GM23248 (cell line): Measurements from ENCODE around the gene CYP1A1. TPM values are rescaled to one million over a fixed set of nuclear protein-coding genes. Genes with fewer than 3 reads are reported as not detected.

Source experiments
- DNase-seq: peaks from one replicate; pipeline ENCODE4 v3.0.0-alpha.2; 2015
- H2AFZ ChIP-seq: fragments of 200-600 bp; sonication (generic); 2 replicates; pipeline ENCODE4 v1.6.1; 2016; ENCODE audit warnings: antibody characterized with exemption
- H3F3A ChIP-seq: fragments of 200-600 bp; sonication (generic); 2 replicates; pipeline ENCODE4 v1.6.1; 2016; ENCODE audit warnings: mild to moderate bottlenecking, antibody characterized with exemption, mixed run types; ENCODE audit not compliant: insufficient read depth
- H3K27ac ChIP-seq: fragments of 200-600 bp; sonication (generic); 2 replicates; pipeline ENCODE4 v1.5.1; 2016; ENCODE audit warnings: mild to moderate bottlenecking
- H3K27me3 ChIP-seq: fragments of 200-600 bp; sonication (generic); replicated peaks from 2 replicates; pipeline ENCODE4 v1.6.1; 2016; ENCODE audit warnings: mild to moderate bottlenecking; ENCODE audit not compliant: insufficient read depth
- H3K36me3 ChIP-seq: fragments of 200-600 bp; sonication (generic); 2 replicates; pipeline ENCODE4 v1.6.1; 2016; ENCODE audit warnings: low read depth, mild to moderate bottlenecking
- H3K4me1 ChIP-seq: fragments of 200-600 bp; sonication (generic); 2 replicates; pipeline ENCODE4 v1.6.1; 2016; ENCODE audit warnings: mild to moderate bottlenecking; ENCODE audit not compliant: insufficient read depth
- H3K4me2 ChIP-seq: fragments of 200-600 bp; sonication (generic); one replicate; pipeline ENCODE4 v1.6.1; 2016; ENCODE audit warnings: mild to moderate bottlenecking; ENCODE audit not compliant: unreplicated experiment
- H3K4me3 ChIP-seq: fragments of 200-600 bp; sonication (generic); 2 replicates; pipeline ENCODE4 v1.5.1; 2016; ENCODE audit warnings: mild to moderate bottlenecking
- H3K79me2 ChIP-seq: fragments of 200-600 bp; sonication (generic); 2 replicates; pipeline ENCODE4 v1.6.1; 2016; ENCODE audit warnings: mild to moderate bottlenecking; ENCODE audit not compliant: insufficient read depth
- H3K9ac ChIP-seq: fragments of 200-600 bp; sonication (generic); 2 replicates; pipeline ENCODE4 v1.6.1; 2016; ENCODE audit warnings: mild to moderate bottlenecking
- H3K9me2 ChIP-seq: fragments of 200-600 bp; sonication (generic); 2 replicates; pipeline ENCODE4 v1.6.1; 2016; ENCODE audit warnings: mixed run types, mild to moderate bottlenecking, moderate library complexity; ENCODE audit not compliant: insufficient read depth
- H3K9me3 ChIP-seq: fragments of 200-600 bp; sonication (generic); one replicate; pipeline ENCODE4 v1.6.1; 2017; ENCODE audit warnings: low read depth
- H4K20me1 ChIP-seq: fragments of 200-600 bp; sonication (generic); 2 replicates; pipeline ENCODE4 v1.6.0; 2016; ENCODE audit not compliant: insufficient read depth
- EZH2 ChIP-seq: fragments of 200-600 bp; sonication (generic); IDR thresholded peaks from 2 replicates; pipeline ENCODE4 v1.6.1; 2018; ENCODE audit warnings: antibody characterized with exemption, mild to moderate bottlenecking; ENCODE audit not compliant: insufficient read depth, poor library complexity, severe bottlenecking
- EZH2phosphoT487 ChIP-seq: fragments of 200-600 bp; sonication (generic); IDR thresholded peaks from 2 replicates; pipeline ENCODE4 v1.6.1; 2018; ENCODE audit warnings: antibody characterized with exemption, moderate library complexity, mild to moderate bottlenecking, low read depth; ENCODE audit not compliant: insufficient read depth
- WGBS, 2 experiments: methylation state at CpG; one replicate each; pipeline ENCODE4 v1.1.6; 2015 to 2017; ENCODE audit warnings: low lambda C conversion rate in 2 of 2, low coverage in 1 of 2; ENCODE audit errors: missing lambda C conversion rate in 2 of 2; 5-methylcytosine and 5-hydroxymethylcytosine counted together
- in situ Hi-C: fragments of 300-500 bp; cut with MboI; formaldehyde crosslinking; loops from 2 replicates; pipeline ENCODE4 v1.15.0; 2020
- polyA plus RNA-seq: library from polyadenylated mRNA; unstranded; fragments of >200 nt; fragmentation: Nextera tagmentation; extraction: Ambion mirVana; gene quantifications from 2 replicates; pipeline ENCODE4 v1.2.1, GENCODE V29; 2016
- total RNA-seq: library from RNA; depleted of rRNA; stranded (reverse); fragments of >200 nt; shearing (Covaris generic); gene quantifications from 2 replicates; pipeline ENCODE4 v1.2.3, GENCODE V29; 2014; rRNA removed

CYP1A1 gene, protein sequence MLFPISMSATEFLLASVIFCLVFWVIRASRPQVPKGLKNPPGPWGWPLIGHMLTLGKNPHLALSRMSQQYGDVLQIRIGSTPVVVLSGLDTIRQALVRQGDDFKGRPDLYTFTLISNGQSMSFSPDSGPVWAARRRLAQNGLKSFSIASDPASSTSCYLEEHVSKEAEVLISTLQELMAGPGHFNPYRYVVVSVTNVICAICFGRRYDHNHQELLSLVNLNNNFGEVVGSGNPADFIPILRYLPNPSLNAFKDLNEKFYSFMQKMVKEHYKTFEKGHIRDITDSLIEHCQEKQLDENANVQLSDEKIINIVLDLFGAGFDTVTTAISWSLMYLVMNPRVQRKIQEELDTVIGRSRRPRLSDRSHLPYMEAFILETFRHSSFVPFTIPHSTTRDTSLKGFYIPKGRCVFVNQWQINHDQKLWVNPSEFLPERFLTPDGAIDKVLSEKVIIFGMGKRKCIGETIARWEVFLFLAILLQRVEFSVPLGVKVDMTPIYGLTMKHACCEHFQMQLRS
- total RNA-seq (not detected in 2 replicates), polyA plus RNA-seq (not detected in 2 replicates)

- Histone ChIP-seq H3K79me2 (no peaks in the 10 kb centered on the region), H3K9me2 (no peaks in the 10 kb centered on the region), H4K20me1 (no peaks in the 10 kb centered on the region), H3K4me1 (no peaks in the 10 kb centered on the region), H3K4me2 (peak within 1 kb of the TSS; percentile 80), H3K4me3 (peak within 1 kb of the TSS; percentile 58), H3F3A (no peaks in the 10 kb centered on the region), H3K9me3 (no peaks in the 10 kb centered on the region), H2AFZ (peak within 1 kb of the TSS; percentile 46), H3K27ac (no peak within 1 kb of the TSS), H3K36me3 (no peaks in the 10 kb centered on the region), H3K27me3 (peaks cover 53% of the 10 kb centered on the region), H3K9ac (peak within 1 kb of the TSS; percentile 20; the same call in 1 of the 2 replicates)
- peak; percentile 26 for DNase-seq
- TF ChIP-seq EZH2 (no peak), EZH2phosphoT487 (no peak)
- 18 to 31% methylated on average over 4 to 10 of the region's 10 CpGs for WGBS, 2 experiments
- in situ Hi-C loops = no loop called here
Measured at GRCh38 chr15:74725225-74725774, at the start of gene CYP1A1. Gene CYP1A1 (minus strand): TSS chr15:74725528. CDS start chr15:74723097, 2,431 bp downstream.

- Histone ChIP-seq H3F3A (no peaks in the 10 kb centered on the region), H3K36me3 (no peaks in the 10 kb centered on the region), H3K4me2 (no peak overlapping the region), H3K27me3 (no peaks in the 10 kb centered on the region), H3K4me1 (0 out of 2 replicates have a peak, but pooled peaks cover 5% of the 10 kb centered on the region), H3K9me2 (no peaks in the 10 kb centered on the region), H3K4me3 (no peak overlapping the region), H2AFZ (no peak overlapping the region), H3K79me2 (no peaks in the 10 kb centered on the region), H4K20me1 (no peaks in the 10 kb centered on the region), H3K9me3 (no peaks in the 10 kb centered on the region), H3K9ac (no peak overlapping the region), H3K27ac (no peak overlapping the region)
- peak; percentile 17 for DNase-seq
- in situ Hi-C loops = loop anchor here (5.0 kb wide), 1 partner anchor 179 kb away; no protein-coding TSS in a partner anchor
- TF ChIP-seq EZH2 = no peak
- TF ChIP-seq EZH2phosphoT487 = no peak
- WGBS, 2 experiments = 66 to 69% methylated on average over 5 of the region's 5 CpGs
Measured at GRCh38 chr15:74773731-74774252, 48.5 kb upstream of the CYP1A1 start.

DNA sequence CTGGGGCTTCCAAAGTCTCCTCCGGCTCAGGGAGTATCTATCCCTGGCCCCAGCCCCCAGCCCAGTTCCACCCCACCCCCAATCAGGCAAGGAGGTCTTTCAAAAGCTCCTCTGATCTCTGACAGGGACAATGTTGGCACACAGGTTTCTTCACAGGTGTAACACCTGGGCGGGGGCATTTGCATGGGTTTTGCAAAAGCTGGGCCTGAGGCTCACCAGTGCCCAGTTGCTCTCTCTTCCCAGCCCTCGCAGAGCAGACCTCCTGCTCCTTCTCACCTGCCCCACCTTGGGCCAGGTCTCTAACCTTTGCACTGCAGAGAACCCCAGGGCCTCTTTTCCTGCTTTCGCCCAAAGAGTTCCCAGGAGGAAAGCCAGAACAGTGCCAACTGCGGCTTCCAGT lies 48.0 kb upstream of the CYP1A1 start:
- Histone ChIP-seq H2AFZ (no peak overlapping the region), H3K9me2 (no peaks in the 10 kb centered on the region), H3K27ac (no peak overlapping the region), H3K4me3 (no peak overlapping the region), H3K36me3 (no peaks in the 10 kb centered on the region), H3K27me3 (no peaks in the 10 kb centered on the region), H3K4me2 (no peak overlapping the region), H3K4me1 (0 out of 2 replicates have a peak, but pooled peaks cover 5% of the 10 kb centered on the region), H3K9me3 (no peaks in the 10 kb centered on the region), H3F3A (no peaks in the 10 kb centered on the region), H4K20me1 (no peaks in the 10 kb centered on the region), H3K9ac (no peak overlapping the region), H3K79me2 (no peaks in the 10 kb centered on the region)
- in situ Hi-C loops = loop anchor here (5.0 kb wide), 1 partner anchor 179 kb away; no protein-coding TSS in a partner anchor
- WGBS, 2 experiments = 63 to 78% methylated on average over 5 of the region's 5 CpGs
- DNase-seq = no peak
- TF ChIP-seq EZH2phosphoT487 = no peak
- no peak for TF ChIP-seq EZH2

DNA sequence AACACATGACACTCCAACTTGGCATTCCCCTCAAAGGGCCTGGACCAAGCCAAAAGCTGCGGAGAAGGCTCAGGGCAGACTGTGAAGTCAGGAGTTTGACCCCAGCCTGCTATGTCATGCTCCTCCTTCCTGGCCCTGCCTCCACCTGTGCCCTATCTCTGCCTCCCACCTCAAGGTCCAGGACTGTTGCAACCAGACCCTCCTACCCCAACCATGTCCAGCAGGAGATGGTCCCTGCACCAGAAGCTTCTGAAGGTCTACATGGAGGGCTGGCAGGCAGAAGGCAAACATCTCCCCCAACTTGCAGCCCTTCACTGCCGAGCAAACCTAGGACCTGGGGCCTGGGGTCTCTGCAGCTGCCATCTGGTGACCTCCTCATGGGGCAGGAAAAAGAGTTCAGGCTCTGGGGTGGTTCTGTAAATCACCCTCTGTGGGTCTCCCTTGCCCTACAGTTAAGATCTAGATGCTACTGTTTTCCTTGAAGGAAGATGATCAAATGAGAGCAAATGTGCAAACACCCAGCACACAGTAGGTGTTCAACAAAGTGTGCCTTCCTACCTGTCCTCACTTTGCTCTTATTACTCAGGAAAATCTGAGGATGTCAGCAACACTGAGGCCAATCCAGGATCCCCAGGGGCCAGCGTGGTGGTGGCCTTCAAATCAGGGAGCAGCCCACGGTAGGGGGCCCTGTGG lies 45.0 kb upstream of the CYP1A1 start:
- Histone ChIP-seq H3K9me2 (no peaks in the 10 kb centered on the region), H3K4me1 (0 out of 2 replicates have a peak, but pooled peaks cover 5% of the 10 kb centered on the region), H3F3A (no peaks in the 10 kb centered on the region), H3K9me3 (no peaks in the 10 kb centered on the region), H3K27ac (no peak overlapping the region), H3K9ac (no peak overlapping the region), H3K36me3 (no peaks in the 10 kb centered on the region), H4K20me1 (no peaks in the 10 kb centered on the region), H3K4me3 (no peak overlapping the region), H2AFZ (no peak overlapping the region), H3K4me2 (no peak overlapping the region), H3K79me2 (no peaks in the 10 kb centered on the region), H3K27me3 (no peaks in the 10 kb centered on the region)
- in situ Hi-C loops = loop anchor here (5.0 kb wide), 1 partner anchor 182 kb away; no protein-coding TSS in a partner anchor
- DNase-seq = no peak
- 52 to 60% methylated on average over 4 of the region's 4 CpGs for WGBS, 2 experiments
- TF ChIP-seq EZH2phosphoT487 (no peak), EZH2 (no peak)
